Mesendoderm (in vitro differentiated cells): ENCODE measurements around the gene FYN.

Experiments
- DNase-seq: peaks from one replicate; pipeline ENCODE4 v3.0.0; 2013
- H2AK5ac ChIP-seq: 2 replicates; pipeline ENCODE4 v1.6.1; 2013; ENCODE audit warnings: low read length, inconsistent platforms
- H2BK120ac ChIP-seq: 2 replicates; pipeline ENCODE4 v1.6.1; 2013; ENCODE audit warnings: low read depth, mild to moderate bottlenecking, low read length, moderate library complexity, mixed read lengths
- H2BK15ac ChIP-seq: replicated peaks from 2 replicates; pipeline ENCODE4 v1.6.1; 2013; ENCODE audit warnings: low read depth, mild to moderate bottlenecking, moderate library complexity
- H2BK5ac ChIP-seq: 2 replicates; pipeline ENCODE4 v1.6.1; 2013; ENCODE audit warnings: low read length, inconsistent platforms
- H3K18ac ChIP-seq: 2 replicates; pipeline ENCODE4 v1.6.1; 2013; ENCODE audit warnings: mild to moderate bottlenecking, low read length, mixed read lengths
- H3K23ac ChIP-seq: one replicate; pipeline ENCODE4 v1.6.1; 2013; ENCODE audit warnings: low read length
- H3K27ac ChIP-seq: 2 replicates; pipeline ENCODE4 v1.5.1; 2013; ENCODE audit warnings: low read depth, mild to moderate bottlenecking, inconsistent platforms, low read length, moderate library complexity
- H3K27me3 ChIP-seq: 2 replicates; pipeline ENCODE4 v1.6.1; 2013; ENCODE audit warnings: low read length, control low read depth, mild to moderate bottlenecking, inconsistent platforms; ENCODE audit not compliant: insufficient read depth, poor library complexity
- H3K36me3 ChIP-seq: 2 replicates; pipeline ENCODE4 v1.6.1; 2013; ENCODE audit warnings: low read length, inconsistent platforms; ENCODE audit not compliant: control insufficient read depth, insufficient read depth
- H3K4ac ChIP-seq: one replicate; pipeline ENCODE4 v1.6.1; 2013; ENCODE audit warnings: low read depth, mild to moderate bottlenecking, low read length, moderate library complexity
- H3K4me1 ChIP-seq: 2 replicates; pipeline ENCODE4 v1.6.1; 2013; ENCODE audit warnings: low read depth, low read length, inconsistent platforms; ENCODE audit not compliant: control insufficient read depth
- H3K4me2 ChIP-seq: 2 replicates; pipeline ENCODE4 v1.6.1; 2013; ENCODE audit warnings: low read length
- H3K4me3 ChIP-seq: 2 replicates; pipeline ENCODE4 v1.5.1; 2013; ENCODE audit warnings: mild to moderate bottlenecking, low read length
- H3K56ac ChIP-seq: one replicate; pipeline ENCODE4 v1.6.1; 2013; ENCODE audit warnings: low read length
- H3K79me1 ChIP-seq: 2 replicates; pipeline ENCODE4 v1.6.1; 2013; ENCODE audit warnings: low read length, inconsistent platforms
- H3K79me2 ChIP-seq: 2 replicates; pipeline ENCODE4 v1.6.1; 2013; ENCODE audit warnings: mild to moderate bottlenecking, low read length; ENCODE audit not compliant: control insufficient read depth, insufficient read depth
- H3K9ac ChIP-seq: 2 replicates; pipeline ENCODE4 v1.6.1; 2013; ENCODE audit warnings: low read length, inconsistent platforms
- H4K5ac ChIP-seq: one replicate; pipeline ENCODE4 v1.6.1; 2013; ENCODE audit warnings: low read length
- H4K8ac ChIP-seq: one replicate; pipeline ENCODE4 v1.6.1; 2013; ENCODE audit warnings: low read depth, mild to moderate bottlenecking, control low read depth, low read length, moderate library complexity
- WGBS: extraction: QIAGEN DNeasy Blood & Tissue Kit; methylation state at CpG from one replicate; pipeline ENCODE4 v1.1.7; 2013; ENCODE audit warnings: low lambda C conversion rate, missing lambda C conversion rate; ENCODE audit not compliant: insufficient coverage; ENCODE audit errors: extremely low coverage; 5-methylcytosine and 5-hydroxymethylcytosine counted together

FYN gene

DNA sequence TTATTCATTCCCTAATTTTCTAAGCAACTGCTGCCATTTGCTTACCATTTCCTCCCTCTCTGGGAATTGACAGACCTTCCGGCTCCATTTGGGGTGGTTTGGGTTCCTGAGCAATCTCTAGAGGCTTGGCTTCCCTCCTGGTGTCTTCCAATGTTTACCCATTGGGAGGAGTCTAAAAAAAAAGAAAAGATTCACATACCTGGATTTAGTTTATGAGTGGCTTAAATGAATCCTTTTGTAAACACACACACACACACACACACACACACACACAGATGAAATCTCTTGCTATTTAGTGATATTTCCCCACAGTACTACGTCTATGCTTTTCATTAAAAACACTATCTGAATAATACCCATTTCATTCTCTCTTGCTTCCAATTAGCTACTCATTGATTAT is 219.3 kb downstream of the FYN start:
- Histone ChIP-seq H3K4me1 (no peaks in the 10 kb centered on the region), H4K8ac (no peak overlapping the region), H3K79me1 (no peaks in the 10 kb centered on the region), H3K4me2 (no peak overlapping the region), H3K27ac (no peak overlapping the region), H4K5ac (no peak overlapping the region), H3K18ac (no peak overlapping the region), H3K36me3 (no peaks in the 10 kb centered on the region), H3K4ac (no peak overlapping the region), H2BK5ac (no peak overlapping the region), H3K79me2 (no peaks in the 10 kb centered on the region), H3K23ac (no peak overlapping the region), H3K56ac (no peak overlapping the region), H3K27me3 (no peaks in the 10 kb centered on the region), H2AK5ac (no peak overlapping the region), H2BK15ac (no peak overlapping the region), H2BK120ac (no peak overlapping the region), H3K9ac (no peak overlapping the region), H3K4me3 (no peak overlapping the region)
- no peak for DNase-seq
- WGBS, result no CpG with 5 or more reads among the region's 2 CpGs

DNA sequence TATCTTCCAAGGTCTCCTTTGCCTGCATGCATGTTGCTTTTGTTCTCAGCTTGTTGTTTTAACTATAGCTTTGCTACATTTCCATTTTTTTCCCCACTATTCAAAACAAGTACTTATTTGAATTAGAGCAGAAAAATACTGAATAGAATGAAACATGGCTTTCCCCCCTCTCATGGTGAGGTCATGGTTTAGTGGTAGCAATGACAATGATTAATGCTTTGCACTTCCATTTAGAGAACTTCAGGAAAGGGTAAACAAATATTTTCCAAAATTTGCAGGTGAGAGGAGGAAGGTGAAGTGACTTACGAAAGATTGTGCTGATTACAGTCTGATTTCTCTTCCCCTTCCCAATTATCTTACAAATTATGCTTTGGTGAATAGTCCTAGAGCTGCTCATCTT is 219.8 kb downstream of the FYN start:
- no peak overlapping the region for H4K8ac ChIP-seq
- H3K27me3 ChIP-seq, result no peaks in the 10 kb centered on the region
- no peak overlapping the region for H4K5ac ChIP-seq
- DNase-seq, result no peak
- no peak overlapping the region for H2BK120ac ChIP-seq
- H3K23ac ChIP-seq, result no peak overlapping the region
- no peak overlapping the region for H2BK5ac ChIP-seq
- H3K4me2 ChIP-seq, result no peak overlapping the region
- no peak overlapping the region for H3K4me3 ChIP-seq
- no peak overlapping the region for H3K9ac ChIP-seq
- H2AK5ac ChIP-seq, result no peak overlapping the region
- H3K27ac ChIP-seq, result no peak overlapping the region
- H3K4me1 ChIP-seq, result no peaks in the 10 kb centered on the region
- no peak overlapping the region for H3K56ac ChIP-seq
- no peak overlapping the region for H3K4ac ChIP-seq
- H3K79me1 ChIP-seq, result no peaks in the 10 kb centered on the region
- no peaks in the 10 kb centered on the region for H3K79me2 ChIP-seq
- H3K18ac ChIP-seq, result no peak overlapping the region
- H2BK15ac ChIP-seq, result no peak overlapping the region
- WGBS, result no CpG with 5 or more reads among the region's 1 CpG
- H3K36me3 ChIP-seq, result no peaks in the 10 kb centered on the region

DNA sequence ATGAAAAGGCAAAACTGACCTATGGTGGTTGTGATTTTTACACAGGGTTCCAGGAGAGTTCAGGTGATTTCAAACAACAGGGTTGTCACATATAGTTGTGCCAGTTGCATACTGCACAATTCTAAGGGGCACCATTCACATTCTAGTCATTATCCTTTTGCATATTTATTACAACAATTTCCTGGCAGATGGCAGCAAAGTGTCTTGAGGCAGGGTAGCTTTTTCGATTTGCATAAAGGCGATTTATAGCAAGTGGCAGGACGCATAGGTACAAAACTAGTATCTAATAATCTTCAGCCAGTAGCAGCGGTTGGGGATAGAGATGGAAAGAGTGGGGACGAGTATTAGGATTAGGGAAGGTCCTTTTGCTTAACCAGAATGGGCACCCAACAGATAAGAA is 221.1 kb downstream of the FYN start:
- no peak overlapping the region for H3K4me3 ChIP-seq
- H3K56ac ChIP-seq, result no peak overlapping the region

DNA sequence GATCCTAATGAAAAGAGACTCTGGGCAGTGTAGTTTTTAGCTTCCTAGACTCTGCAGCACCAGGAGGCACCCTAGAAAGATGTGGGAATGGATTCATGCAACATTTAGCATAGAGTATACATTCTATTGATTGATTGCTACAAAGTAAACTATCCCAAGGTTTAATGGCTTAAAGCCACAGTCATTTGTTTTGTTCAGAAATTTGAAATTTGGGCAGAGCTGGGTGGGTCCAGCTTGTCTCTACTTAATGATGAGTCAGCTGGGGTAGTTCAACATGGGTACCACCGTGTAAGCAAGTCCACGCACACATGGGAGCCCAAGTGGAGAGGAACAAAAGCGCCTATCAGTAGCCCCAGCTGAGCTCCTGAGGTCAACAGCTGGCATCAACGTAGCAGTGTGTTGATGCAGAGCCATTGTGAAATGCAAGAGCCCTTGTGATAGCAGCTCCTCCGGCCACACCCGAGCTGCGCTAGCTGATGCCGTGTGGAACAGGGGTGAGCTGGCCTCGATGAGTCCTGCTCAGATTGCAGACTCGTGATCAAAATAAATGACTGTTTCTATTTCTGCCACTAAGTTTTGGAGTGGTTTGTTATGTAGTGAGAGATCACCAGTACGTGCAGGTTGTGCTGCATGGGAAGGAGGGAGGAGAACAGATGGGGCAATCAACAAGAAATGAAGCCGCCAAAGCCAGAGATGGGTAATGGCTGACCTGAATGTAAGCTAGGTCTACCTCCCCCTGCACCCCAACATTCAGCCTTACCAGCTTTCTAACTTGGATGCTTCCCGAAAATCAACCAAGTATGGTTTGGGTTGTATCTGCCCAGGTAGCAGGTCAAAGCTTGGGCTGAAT is 221.8 kb downstream of the FYN start:
- Histone ChIP-seq H3K4ac (no peak overlapping the region), H3K36me3 (no peaks in the 10 kb centered on the region), H3K27ac (no peak overlapping the region), H3K18ac (no peak overlapping the region), H3K4me1 (no peaks in the 10 kb centered on the region), H3K79me1 (no peaks in the 10 kb centered on the region), H3K56ac (no peak overlapping the region), H2BK15ac (no peak overlapping the region), H2BK5ac (no peak overlapping the region), H3K23ac (no peak overlapping the region), H4K8ac (no peak overlapping the region), H3K4me2 (no peak overlapping the region), H3K27me3 (no peaks in the 10 kb centered on the region), H4K5ac (no peak overlapping the region), H2AK5ac (no peak overlapping the region), H3K4me3 (no peak overlapping the region), H3K79me2 (no peaks in the 10 kb centered on the region), H2BK120ac (no peak overlapping the region), H3K9ac (no peak overlapping the region)
- DNase-seq, result no peak
- no CpG with 5 or more reads among the region's 13 CpGs for WGBS

More for the DNA sequence above, 221.1 kb downstream of the FYN start:
- Histone ChIP-seq H3K18ac (no peak overlapping the region), H3K4ac (no peak overlapping the region), H3K79me1 (no peaks in the 10 kb centered on the region), H4K8ac (no peak overlapping the region), H3K27ac (no peak overlapping the region), H3K4me2 (no peak overlapping the region), H3K9ac (no peak overlapping the region), H3K4me1 (no peaks in the 10 kb centered on the region), H4K5ac (no peak overlapping the region), H3K79me2 (no peaks in the 10 kb centered on the region), H2AK5ac (no peak overlapping the region), H3K23ac (no peak overlapping the region), H3K27me3 (no peaks in the 10 kb centered on the region), H2BK5ac (no peak overlapping the region), H2BK120ac (no peak overlapping the region), H3K36me3 (no peaks in the 10 kb centered on the region), H2BK15ac (no peak overlapping the region)
- no CpG with 5 or more reads among the region's 5 CpGs for WGBS
- no peak for DNase-seq

DNA sequence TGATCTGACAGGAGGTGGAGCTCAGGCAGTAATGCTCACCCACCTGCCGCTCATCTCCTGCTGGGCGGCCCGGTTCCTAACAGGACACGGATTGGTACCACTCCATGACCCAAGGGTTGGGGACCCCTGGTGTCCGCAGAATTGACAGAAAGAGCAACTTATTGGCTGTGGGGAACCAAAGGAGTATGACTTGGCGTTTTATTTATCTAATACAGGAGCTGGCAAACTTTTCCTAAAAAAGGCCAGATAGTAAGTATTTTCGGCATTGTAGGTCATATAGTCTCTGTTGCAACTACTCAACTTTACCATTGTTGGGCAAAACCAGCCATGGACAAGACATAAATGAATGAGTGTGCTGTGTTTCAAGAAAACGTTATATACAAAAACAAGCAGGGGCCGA is 223.2 kb downstream of the FYN start:
- no peaks in the 10 kb centered on the region for H3K4me1 ChIP-seq
- H3K4me3 ChIP-seq, result no peak overlapping the region
- no peak overlapping the region for H4K8ac ChIP-seq
- no peak for DNase-seq
- H3K79me1 ChIP-seq, result no peaks in the 10 kb centered on the region
- no CpG with 5 or more reads among the region's 9 CpGs for WGBS
- H3K18ac ChIP-seq, result no peak overlapping the region
- H3K23ac ChIP-seq, result no peak overlapping the region
- H3K9ac ChIP-seq, result no peak overlapping the region
- H2BK5ac ChIP-seq, result no peak overlapping the region
- no peak overlapping the region for H2BK120ac ChIP-seq
- H3K4ac ChIP-seq, result no peak overlapping the region
- no peak overlapping the region for H2AK5ac ChIP-seq
- no peaks in the 10 kb centered on the region for H3K27me3 ChIP-seq
- H4K5ac ChIP-seq, result no peak overlapping the region
- H3K27ac ChIP-seq, result no peak overlapping the region
- H3K36me3 ChIP-seq, result no peaks in the 10 kb centered on the region
- no peaks in the 10 kb centered on the region for H3K79me2 ChIP-seq
- H3K4me2 ChIP-seq, result no peak overlapping the region
- H2BK15ac ChIP-seq, result no peak overlapping the region
- H3K56ac ChIP-seq, result no peak overlapping the region

DNA sequence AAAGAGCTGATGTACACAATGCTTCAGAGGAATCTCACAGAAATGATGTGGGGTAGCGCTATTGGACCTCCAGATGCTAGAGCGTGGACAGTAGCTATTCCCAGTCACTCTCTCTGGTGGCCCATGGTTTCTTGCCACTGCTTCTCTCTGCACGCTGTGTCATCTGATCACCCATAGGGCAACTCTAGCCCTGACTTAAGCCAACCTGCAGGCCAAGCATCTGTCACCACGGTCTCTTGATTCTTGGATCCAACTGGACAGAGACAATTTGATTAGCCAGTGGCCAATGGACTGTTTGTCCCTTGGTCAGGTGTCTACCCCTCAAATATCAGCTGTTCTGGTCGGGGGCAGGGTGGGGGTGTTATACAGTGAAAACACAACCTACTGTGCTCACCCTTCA is 225.2 kb downstream of the FYN start:
- no peak overlapping the region for H3K23ac ChIP-seq
- no peak overlapping the region for H3K18ac ChIP-seq
- WGBS, result no CpG with 5 or more reads among the region's 5 CpGs
- no peaks in the 10 kb centered on the region for H3K36me3 ChIP-seq
- H3K27ac ChIP-seq, result no peak overlapping the region
- no peaks in the 10 kb centered on the region for H3K79me1 ChIP-seq
- no peak overlapping the region for H4K5ac ChIP-seq
- no peak overlapping the region for H2AK5ac ChIP-seq
- no peak for DNase-seq
- H3K4me3 ChIP-seq, result no peak overlapping the region
- no peak overlapping the region for H3K9ac ChIP-seq
- no peak overlapping the region for H2BK120ac ChIP-seq
- no peaks in the 10 kb centered on the region for H3K79me2 ChIP-seq
- H3K56ac ChIP-seq, result no peak overlapping the region
- H4K8ac ChIP-seq, result no peak overlapping the region
- H2BK5ac ChIP-seq, result no peak overlapping the region
- no peaks in the 10 kb centered on the region for H3K27me3 ChIP-seq
- H3K4me2 ChIP-seq, result no peak overlapping the region
- H3K4me1 ChIP-seq, result no peaks in the 10 kb centered on the region
- no peak overlapping the region for H3K4ac ChIP-seq
- no peak overlapping the region for H2BK15ac ChIP-seq
